Measurements from ENCODE around the gene BABAM1. TPM values are rescaled to one million over a fixed set of nuclear protein-coding genes. Genes with fewer than 3 reads are reported as not detected.

The BABAM1 gene
- total and polyA plus RNA-seq, 10 of the 15 experiments (the other 5 are each of a cell fraction or from before 2014, with no cell fraction given), result 11.9 to 154 (median 103) TPM

GRCh38 chr19:17296976-17297375 is 29.7 kb downstream of the BABAM1 start:
- CTCF ChIA-PET, result interaction anchor here (0.6 to 1.8 kb wide), 2 partner anchors 8 to 70 kb away, joined by 3 to 8 read pairs; partner anchors contain the start of gene MRPL34
- 85% methylated on average over 6 of the region's 6 CpGs for WGBS (ENCODE audit: insufficient coverage, insufficient replicate concordance, low lambda C conversion rate, missing lambda C conversion rate)

More at GRCh38 chr19:17296976-17297375, 29.7 kb downstream of the BABAM1 start:
- no peak overlapping the region for H3K4me2 ChIP-seq (ENCODE audit: control insufficient read depth, insufficient read depth)
- H3K27me3 ChIP-seq (replicated peaks in 1 of 2; ENCODE audit: control insufficient read depth in 2 of 2, insufficient read depth in 2 of 2, low read length in 1 of 2), result no peaks in the 10 kb centered on the region
- H2AFZ ChIP-seq (ENCODE audit: control insufficient read depth, low read depth, low read length), result no peak overlapping the region
- H3K79me2 ChIP-seq (ENCODE audit: control insufficient read depth, insufficient read depth, low read length), result no peaks in the 10 kb centered on the region; the same call in 1 of the 2 replicates
- BruUV-seq (replicated peaks), result no TSS peak
- H3K9me3 ChIP-seq (replicated peaks; ENCODE audit: control insufficient read depth, insufficient read depth, low read length), result no peaks in the 10 kb centered on the region; the same call in 1 of the 3 replicates
- RAD21 ChIA-PET (ENCODE audit: unreplicated experiment), result interaction anchor here (0.8 to 1.1 kb wide), 2 partner anchors 8 to 12 kb away, joined by 3 to 4 read pairs; partner anchors contain the start of genes DDA1 and MRPL34
- intact Hi-C loops (cut with micrococcal nuclease; ENCODE audit: unreplicated experiment) (no loop called here), in situ Hi-C loops (cut with MboI) (no loop called here)
- no peak for ATAC-seq
- TF ChIP-seq ZNF274 (IDR thresholded peaks at IDR 0.05; ENCODE audit: insufficient read depth, insufficient read length) (no peak), ETV6 (conservative IDR thresholded peaks at IDR 0.05 in 1 of 2, IDR thresholded peaks at IDR 0.05 in 1 of 2; ENCODE audit: borderline replicate concordance in 1 of 2, low read depth in 1 of 2) (no peak), RAD21 (IDR thresholded peaks at IDR 0.05; ENCODE audit: insufficient read depth, low read depth, low read length) (no peak)
- TF ChIP-seq, protein P1, sequence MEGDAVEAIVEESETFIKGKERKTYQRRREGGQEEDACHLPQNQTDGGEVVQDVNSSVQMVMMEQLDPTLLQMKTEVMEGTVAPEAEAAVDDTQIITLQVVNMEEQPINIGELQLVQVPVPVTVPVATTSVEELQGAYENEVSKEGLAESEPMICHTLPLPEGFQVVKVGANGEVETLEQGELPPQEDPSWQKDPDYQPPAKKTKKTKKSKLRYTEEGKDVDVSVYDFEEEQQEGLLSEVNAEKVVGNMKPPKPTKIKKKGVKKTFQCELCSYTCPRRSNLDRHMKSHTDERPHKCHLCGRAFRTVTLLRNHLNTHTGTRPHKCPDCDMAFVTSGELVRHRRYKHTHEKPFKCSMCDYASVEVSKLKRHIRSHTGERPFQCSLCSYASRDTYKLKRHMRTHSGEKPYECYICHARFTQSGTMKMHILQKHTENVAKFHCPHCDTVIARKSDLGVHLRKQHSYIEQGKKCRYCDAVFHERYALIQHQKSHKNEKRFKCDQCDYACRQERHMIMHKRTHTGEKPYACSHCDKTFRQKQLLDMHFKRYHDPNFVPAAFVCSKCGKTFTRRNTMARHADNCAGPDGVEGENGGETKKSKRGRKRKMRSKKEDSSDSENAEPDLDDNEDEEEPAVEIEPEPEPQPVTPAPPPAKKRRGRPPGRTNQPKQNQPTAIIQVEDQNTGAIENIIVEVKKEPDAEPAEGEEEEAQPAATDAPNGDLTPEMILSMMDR (IDR thresholded peaks at IDR 0.05 in 2 of 3, conservative IDR thresholded peaks at IDR 0.05 in 1 of 3; ENCODE audit: control insufficient read depth in 2 of 3, extremely low read depth in 1 of 3, insufficient read depth in 1 of 3, low read depth in 3 of 3, low read length in 3 of 3), result no peak
- no peak overlapping the region for H3K9ac ChIP-seq (ENCODE audit: control insufficient read depth, insufficient read depth, low read length)
- SMC1A ChIA-PET (ENCODE audit: uncharacterized antibody, unreplicated experiment), result interaction anchor here (0.8 kb wide), 1 partner anchor 94 kb away, joined by 3 read pairs; no protein-coding TSS in a partner anchor
- H3K36me3 ChIP-seq (ENCODE audit: control insufficient read depth in 2 of 2, insufficient read depth in 2 of 2, low read length in 1 of 2), result no peaks in the 10 kb centered on the region
- POLR2A ChIA-PET, result interaction anchor here (0.6 to 0.8 kb wide), 2 partner anchors 12 to 50 kb away, joined by 3 read pairs; partner anchors contain the start of gene DDA1
- H3K27ac ChIP-seq (ENCODE audit: control insufficient read depth, insufficient read depth), result no peak overlapping the region
- H3K4me3 ChIP-seq, result no peak overlapping the region
- peaks cover 5% of the 10 kb centered on the region for H3K4me1 ChIP-seq (ENCODE audit: control insufficient read depth, insufficient read depth, low read length)
- FAIRE-seq, result no peak
- DNase-seq (ENCODE audit: low read depth, low spot score), result no peak
- H4K20me1 ChIP-seq (ENCODE audit: control insufficient read depth, insufficient read depth), result no peaks in the 10 kb centered on the region

All from GM12878 (cell line).